KG1 (cell line): ENCODE measurements around the gene RAB7B.

Source experiments
- DNase-seq: peaks from one replicate; lab custom pipeline; 2025; lab: John Stamatoyannopoulos, UW

Gene RAB7B

DNA sequence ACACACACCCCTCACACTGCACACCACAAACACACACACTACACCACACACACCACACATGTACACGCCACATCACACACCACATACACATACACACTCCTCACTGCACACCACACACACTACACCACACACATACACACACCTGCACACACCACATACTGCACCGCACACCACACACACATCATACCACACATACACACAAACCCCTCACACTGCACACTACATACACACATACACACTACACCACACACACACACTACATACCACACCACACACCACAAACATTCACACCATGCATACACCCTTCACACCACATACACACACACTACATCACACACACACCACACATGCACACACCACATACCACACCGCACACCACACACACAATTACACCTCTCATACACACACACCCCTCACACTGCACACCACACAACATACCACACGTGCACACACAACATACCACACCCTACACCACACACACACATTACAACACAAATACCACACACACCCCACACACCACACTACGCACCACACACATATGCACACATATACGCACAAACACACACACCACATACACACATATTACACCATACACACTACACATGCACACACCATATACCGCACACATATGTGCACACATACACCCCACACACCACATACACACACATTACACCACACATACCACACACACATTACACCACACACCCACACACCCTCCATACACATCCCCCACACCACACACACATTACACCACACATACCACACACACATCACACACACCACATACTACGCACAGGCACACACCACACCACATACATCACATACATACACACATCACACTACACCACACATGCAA is 29.6 kb downstream of the RAB7B start:
- no peak for DNase-seq

DNA sequence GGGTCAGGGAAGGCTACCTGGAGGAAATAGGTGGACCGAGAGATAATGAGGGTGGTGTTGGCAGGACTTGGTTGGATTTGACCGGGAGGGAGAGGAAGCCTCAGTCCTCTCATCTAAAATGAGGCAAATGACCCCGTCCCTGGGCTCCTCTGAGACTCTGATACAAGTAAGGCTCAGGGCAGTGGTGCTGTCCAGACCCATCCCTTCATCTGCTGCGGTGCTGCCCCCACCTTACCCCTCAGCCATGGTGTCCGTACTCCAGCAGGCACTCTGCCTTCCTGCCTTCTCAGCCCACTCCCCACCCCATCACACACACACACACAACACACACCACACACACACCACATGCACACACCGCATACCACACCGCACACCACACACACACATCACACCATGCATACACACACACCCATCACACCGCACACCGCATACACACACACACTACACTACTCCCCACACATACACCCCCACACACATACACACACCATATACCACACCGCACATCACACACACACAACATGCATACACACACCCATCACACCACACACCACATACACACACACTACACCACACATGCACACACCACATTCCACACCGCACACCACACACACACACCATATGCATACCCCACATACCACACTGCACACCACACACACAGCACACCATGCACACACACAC is 30.6 kb downstream of the RAB7B start:
- no peak for DNase-seq

DNA sequence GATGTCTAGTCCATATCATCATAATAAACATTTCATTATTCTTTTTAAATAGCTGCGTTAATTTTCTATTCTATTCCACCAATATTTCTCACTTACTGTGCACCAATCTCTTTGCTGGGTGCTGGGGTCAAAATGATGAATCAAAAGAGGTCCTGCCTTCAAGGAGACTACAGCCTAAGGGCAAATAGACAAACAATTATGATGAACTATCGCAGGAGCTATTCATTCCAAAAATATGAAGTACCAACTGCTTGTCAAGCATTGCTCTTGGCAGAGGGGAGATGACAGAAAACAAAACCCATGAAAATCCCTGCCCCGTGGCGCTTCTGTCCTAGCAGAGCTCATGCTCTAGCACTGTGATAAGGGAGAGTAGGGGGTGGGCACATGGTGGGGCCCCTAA is 31.1 kb downstream of the RAB7B start:
- DNase-seq, result no peak

DNA sequence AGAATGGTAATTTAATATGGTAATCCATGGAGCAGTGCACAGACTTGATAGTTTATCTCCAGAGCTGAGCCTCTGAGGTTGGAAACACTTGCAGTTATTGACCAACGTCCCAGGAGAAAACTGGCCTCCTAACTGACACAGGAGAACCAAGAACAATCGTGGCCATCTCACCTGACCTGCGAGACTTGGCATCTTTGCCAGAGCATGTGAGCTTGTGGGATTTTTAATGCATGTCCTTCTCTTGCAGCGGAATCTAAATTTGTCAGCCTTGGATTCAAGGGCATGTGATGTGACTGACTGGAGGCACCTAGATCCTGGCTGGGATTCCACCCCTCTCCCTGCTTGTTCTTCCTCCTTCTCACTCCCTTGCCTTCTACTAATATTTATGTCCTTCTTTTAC is 32.1 kb downstream of the RAB7B start:
- no peak for DNase-seq

DNA sequence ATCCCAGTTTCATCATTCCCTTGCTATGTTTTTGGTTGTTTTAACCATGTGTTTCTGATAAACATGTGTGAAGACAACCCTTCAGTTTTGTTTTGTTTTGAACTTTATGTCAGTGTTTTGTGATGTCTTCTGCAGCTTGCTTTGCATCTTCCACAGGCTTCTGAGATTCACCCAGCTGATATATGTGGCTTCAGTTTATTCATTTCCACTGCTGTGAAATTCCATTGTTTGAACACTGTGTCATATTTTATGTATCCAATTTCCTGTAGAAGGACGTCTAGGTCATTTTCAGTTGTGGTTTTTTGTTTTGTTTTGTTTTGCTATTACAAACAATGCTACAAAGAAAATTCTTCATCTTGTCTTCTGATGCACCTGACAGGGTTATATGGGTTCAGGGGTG is 32.7 kb downstream of the RAB7B start:
- no peak for DNase-seq

DNA sequence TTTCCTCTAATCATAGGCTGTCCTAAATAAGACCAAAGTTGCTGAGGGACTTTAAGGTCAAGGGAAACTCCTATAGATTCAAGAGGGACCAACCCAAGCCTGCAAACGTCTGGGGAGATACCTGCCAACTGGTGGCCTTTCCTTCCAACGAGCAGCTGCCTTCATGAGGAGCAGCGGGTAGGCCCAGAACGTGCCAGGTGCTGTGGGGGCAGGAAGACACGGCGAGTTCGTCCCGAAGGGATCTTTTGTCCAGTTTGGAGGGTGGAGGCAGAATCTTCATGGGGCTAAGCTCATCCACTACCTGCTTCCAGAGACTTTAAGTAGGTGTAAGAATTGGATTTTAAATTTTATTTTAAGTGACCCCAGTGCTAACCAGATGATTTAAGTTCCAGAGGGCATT is 34.0 kb downstream of the RAB7B start:
- no peak for DNase-seq

DNA sequence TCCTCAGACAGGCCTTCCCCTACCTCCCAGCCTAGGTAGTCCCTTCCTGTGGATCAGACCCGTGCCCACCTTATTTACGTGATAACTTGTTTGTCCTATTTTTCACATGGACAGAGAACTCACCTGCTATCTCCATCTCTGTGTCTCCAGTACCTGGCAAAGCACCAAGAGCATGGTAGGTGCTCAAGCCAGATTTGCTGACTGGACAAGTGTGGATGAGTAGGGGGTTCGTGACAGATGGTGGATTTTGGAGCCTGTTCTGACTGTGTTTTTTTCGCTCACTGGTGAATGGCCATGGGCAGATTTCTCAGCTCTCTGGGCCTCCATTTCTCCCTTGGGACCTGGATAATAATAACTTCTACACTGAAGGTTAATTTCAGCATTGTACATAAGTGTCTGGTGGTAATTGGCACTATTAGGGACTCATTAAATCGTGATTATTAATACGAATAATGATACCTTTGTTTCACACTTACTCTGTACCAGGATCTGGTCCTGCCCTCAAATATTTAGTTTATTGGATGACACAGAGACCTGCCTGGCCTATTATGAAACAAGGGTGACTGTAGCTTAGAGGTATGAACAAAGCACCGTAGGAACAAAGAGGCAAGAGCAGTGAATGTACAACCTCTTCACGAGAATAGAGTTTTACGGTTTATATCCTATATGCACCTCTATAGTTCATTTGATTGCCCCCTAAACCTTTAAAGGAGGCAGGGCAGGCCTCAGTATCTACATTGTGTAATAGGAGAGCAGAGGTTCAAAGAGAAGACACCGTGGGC is 35.5 kb downstream of the RAB7B start:
- no peak for DNase-seq

DNA sequence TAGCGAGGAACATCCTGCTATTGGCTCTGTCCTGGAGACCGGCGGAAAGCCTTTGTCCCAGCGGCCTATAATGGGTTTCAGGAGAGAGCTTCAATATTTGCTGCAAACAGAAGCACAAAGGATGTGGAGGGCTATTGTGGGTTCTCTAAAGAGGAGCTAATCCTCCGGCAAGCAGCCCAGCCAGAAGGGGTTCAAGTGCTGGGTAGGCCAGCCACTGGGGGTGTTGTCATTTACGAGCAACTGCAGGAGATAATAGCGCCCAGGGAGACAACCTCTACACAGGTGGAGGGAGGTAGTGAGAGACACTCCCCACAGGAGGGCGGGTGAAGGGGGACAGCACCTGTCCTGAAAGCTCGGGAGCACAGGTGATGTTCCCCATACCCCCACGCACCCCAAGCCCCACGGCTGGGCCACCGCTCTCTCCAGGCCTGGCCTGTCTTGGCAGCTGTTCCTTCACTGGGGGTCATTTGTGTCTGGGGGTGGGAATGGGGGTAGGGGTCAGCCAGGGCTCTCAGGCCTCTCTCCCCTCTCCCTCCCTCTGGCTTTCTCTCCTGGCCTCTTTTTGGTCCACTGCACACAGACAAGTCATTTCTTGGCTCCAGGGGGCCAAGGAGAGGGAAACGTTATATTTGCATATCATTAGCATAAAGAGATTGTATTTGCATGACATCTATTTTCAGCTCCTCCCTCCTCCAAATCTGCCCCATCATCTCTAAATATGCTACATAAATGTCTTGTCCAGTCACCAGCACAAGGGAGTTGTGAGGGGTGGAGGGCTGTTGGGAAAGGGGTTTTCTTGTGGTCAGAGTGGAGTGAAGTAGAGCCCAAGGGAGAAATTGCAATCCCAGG is 37.9 kb downstream of the RAB7B start:
- no peak for DNase-seq

DNA sequence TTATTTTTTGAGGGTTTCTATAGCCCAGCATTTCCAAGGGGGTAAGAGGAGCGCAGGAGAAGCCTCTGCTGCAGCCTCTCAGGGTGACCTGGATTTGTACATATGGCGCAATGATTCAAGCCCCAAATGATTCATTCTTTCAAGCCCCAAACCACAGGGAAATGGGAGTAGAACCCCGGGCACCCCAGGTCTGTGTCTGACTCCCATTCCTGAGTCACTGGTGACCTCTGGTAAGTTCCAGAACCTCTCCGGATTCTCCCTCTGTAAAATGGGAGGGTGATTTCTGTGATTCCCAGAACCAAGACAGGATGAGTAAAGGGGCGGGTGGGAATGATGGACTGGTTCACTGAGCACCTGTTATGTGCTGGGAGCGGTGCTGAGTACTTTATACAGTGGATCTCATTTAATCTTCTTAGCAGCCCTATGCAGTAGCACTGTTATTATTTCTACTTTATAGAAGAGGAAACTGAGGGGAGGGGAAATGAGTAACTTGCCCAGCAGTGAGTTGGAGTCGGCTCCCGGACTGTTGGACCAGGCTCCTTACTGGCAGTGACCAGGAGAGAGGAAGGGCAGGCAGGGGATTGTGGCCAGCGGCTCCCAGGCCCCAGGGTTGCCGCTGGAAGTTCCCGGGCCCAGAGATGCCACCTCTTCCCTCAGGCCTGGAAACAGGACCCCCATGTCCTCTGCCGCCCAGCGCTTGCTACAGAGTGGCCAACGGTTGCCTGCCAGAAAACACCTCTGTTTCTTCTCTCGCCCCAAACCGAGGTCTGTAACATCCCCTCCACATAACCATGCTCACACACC is 39.6 kb downstream of the RAB7B start:
- DNase-seq, result no peak

DNA sequence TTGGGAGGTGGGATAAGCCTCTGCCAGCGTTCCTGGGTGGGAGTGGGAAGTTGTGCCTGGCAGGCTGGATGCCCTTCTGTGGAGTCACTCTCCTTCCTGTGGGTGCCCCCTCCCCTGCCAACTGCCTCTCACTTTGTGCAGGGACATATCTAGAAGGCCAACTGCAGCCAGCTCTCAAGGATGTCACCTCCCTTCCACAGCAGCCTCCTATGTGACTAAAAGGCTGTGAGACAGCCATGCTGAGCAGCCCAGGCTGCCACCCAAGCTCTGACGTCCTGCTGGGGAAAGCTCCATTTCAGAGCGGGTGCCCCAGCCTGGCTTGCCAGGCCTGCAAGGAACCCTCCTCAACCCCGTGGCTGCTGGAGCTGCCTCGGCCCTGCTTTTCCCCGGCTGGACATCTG is 40.4 kb downstream of the RAB7B start:
- no peak for DNase-seq

DNA sequence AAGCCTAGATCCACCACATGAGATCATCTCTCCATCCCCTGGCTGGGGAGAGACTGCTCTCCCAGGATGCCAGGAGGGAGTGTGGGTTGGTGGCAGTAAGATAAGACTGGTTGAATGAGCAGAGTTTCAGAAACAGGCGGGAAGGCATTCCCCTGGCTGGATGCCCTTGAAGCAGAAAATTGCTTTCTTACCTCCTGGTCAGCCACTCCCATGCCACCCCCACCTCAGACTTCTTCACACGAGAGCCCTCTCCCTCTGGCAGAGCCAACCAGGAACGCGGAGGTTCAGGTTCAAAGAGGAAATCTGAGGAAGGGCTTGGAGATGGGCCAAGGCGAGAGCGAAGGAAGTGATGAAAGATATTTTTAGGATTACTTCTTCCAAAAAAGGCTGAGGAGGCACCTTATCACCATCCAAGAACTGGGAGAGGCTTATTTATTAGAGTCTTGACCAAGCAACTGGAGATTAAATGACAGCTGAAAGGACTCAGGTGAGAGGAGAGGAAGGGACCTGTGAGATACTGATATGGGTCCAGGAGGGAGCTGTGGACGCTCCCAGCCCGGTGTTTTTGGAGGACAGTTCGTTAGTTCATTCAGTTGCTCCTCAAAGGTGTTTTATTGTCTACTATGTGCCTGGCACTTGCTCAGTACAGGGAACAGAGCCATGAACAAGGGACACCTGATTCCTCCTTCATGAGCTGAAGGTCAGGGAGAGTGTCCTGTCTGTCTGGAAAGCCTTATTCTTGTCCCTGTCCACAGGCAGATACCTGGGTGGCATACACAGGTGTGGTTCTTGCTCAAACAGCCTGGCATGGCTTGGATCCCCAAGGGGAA is 41.0 kb downstream of the RAB7B start:
- no peak for DNase-seq

DNA sequence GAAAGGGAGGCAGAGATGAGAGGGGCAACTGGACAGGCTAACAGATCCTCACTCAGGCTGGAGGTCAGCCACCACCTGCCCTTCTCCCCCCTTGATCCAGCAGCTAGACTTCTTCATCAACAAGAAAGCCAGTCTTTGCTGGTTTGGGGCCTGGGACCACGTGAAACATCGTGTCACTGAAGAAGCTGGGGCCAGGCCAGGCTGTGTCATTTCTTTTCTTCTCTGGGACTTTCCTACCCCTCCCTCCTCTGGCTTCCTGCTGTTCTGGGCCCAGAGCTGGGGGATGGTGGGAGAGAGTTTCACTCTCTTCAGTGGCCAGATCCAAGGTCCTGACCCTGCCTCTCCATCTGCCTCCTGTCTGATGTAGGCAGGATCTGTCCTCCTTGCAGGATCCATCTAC is 41.8 kb downstream of the RAB7B start:
- no peak for DNase-seq

DNA sequence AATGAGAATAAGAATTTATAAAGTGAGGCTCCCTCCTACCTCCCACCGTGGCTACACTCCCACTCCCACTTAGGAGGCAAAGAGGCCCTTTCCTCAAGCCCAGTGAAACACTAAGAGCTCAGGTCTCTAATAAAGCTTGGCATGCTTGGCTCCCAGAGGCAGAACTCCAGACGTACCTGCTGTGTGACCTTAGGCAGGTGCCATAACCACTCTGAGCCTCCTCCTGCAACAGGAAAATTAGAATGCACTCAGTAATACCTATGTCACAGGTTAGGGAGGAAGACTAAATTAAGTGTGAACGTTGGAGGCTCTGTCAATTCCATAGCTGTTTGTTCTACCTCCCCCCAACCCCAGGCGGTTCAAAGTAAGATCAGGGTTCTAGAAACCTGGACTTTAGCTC is 43.4 kb downstream of the RAB7B start:
- DNase-seq, result no peak

DNA sequence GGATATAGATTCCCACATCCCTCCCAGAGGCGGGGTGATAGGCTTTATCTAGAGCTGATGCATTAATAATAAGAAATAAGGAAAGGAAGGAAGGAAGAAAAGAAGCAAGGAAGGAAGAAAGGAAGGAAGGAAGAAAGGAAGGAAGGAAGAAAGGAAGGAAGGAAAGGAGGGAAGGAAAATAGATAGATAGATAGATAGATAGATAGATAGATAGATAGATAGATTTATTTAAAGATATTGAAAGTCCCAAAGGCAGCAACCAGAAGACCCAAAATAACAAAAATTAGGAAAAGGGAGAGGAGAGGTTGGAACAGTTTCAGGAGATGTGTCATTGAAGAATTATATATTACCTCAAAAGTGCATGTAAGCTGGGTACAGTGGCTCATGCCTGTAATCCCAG is 47.7 kb downstream of the RAB7B start:
- DNase-seq, result no peak

DNA sequence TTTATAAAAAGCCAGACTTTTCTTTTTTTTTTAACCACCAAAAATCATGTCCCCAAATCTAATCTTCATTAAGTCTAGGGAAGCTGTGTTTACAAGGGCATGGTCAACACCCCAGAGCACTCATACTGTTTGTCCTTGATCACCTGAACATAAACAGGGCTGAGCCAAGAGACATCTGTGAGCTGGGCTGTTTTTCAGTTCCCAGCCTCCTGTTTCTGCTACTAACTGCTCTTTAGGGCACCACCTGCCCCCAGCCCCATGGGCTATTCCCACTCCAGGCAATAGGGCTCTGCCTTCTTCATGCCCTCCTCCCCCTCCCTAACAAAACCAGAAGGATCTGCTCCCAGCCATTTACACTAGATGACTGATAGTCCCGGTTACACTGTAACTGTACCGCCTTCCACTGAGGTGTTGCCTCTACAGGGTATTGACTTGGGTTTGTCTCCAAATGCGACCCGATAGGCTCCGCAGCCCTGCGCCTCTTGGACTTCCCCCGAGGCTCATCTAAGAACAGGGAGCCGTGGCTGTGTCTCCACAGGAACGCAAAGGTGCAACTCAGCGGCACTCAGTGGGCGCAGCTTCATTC is 48.3 kb downstream of the RAB7B start:
- DNase-seq, result no peak

DNA sequence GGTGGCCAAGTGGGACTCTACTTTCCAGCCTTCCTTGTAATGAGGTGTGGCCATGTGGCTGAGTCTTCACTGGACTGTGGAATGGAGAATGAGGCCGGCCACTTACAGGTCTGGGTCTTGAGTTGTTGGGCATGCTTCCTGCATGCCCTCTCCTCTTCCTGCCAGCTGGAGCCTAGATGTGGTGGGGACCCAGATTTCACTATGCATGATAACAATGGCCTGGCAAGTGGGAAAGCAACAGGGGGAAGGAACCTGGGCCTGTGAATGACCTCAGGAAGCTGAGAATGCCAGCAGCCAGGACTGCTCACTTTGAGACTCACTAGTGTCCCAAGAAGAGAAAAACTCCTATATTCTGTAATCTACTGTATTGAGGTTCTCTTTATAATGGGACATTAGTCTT is 51.4 kb downstream of the RAB7B start:
- no peak for DNase-seq

DNA sequence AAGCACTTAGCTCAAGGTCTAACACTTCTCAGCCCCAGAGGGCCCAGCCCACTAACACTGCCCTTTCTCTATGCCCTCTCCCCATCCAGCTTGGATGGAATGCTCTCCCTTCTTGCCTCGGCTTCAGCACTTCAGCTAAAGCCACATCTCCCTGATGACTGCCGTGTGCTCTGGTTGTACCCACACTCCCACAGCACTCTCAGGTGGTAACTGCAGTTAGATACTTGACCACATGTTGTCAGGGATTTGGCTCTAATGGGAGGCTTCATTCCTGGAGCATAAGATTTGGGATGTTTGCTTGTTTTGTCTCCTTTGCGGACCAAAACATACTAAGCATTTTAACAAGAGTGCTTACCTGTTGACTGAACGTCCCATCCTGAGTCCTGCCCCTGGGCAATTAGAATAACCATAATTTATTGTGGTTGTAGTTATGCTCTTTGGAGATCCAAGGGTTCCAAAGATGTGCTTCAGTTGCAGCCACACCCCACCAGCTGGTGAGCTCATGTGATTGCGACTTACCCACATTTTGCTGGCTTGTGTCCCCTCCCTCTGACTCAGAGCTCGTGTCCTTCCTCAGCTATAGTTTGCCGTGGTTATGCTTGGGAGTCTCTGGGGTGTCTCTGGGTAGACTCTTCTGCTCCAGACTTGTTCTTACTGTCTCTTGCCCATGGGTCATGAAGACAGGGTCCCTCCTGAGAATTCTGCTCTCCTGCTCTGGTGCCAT is 52.2 kb downstream of the RAB7B start:
- no peak for DNase-seq

DNA sequence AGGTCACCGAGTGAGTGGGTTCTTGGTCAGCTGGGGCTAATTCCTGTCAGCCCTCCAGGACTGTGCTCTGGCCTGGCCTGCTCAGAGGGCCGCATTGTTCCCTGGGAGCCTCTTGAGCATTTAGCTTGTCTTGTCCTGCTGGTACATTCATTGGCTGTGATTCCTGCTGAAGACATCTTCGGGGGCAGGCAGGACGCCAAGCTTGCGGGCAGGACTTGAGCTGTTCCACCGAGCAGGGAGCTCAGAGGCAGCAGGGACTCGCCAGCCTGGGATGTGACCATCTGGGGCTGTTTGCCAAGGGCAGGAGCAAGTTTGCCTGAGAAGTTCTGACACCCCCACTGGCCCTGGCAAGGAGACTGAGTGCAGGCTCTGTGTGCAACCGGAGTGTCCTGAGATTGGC is 52.9 kb downstream of the RAB7B start:
- DNase-seq, result no peak

DNA sequence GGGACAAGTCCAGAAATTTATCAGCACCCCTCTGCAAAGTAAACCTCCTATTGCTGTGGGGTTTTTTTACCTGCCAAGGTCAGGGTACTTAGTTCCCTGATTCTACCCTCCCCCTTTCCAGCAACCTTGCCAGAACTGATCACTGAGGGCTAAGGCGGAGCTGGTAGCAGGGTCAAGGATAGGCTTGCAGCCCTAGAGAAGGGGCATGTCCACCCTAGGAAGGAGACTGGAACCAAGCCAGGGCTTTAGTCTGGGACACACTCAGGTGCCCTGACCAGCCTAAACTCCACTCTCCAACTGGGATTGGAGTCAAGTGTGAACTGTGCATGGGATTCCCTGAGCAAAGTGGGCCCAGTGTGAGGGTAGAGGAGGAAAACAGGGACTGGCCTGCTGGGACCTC is 53.4 kb downstream of the RAB7B start:
- DNase-seq, result no peak
